Measurements from ENCODE around the gene TEKT1.
"Not testable (repeated sequence)": the region's sequence is repeated elsewhere in the genome, so short reads cannot be mapped to it uniquely, and the experiment has no call there.

Gene TEKT1

DNA sequence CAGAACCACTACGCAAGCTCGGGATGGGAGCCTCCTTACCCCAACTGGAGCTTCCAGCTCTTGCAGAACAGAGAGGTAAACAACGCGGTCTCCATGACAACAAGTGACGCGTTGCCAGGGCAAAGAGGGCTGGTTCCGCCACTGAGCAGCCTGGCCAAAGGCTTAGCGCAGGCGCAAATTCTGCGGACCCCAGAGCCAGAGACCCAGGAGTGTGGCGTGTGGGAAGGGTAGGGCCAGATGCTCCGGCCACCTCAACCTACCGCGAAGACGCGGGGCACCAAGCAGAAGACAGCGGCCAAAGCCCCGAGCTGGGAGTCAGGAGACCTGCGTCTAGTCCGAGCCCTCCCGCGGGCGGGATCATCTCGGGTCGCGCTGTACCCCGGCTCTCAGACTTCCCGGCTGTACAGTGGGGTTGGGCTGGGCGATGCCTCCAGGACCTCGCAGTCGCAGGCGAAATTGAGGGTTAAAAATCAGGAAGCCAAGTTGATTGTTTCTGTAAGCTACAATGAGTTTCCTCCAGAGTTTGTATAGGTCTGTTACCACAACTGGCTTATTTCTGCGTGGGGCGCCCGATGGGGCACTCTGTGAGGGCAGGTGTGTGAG, at the start of gene TEKT1:
TSS of gene TEKT1 (minus strand) at position 69 of the 603 bp plus-strand sequence. CDS start 1,353 bp downstream, outside the sequence.
- DNase-seq (ENCODE audit: insufficient read length, low spot score) (no peak), FAIRE-seq (no peak)

DNA sequence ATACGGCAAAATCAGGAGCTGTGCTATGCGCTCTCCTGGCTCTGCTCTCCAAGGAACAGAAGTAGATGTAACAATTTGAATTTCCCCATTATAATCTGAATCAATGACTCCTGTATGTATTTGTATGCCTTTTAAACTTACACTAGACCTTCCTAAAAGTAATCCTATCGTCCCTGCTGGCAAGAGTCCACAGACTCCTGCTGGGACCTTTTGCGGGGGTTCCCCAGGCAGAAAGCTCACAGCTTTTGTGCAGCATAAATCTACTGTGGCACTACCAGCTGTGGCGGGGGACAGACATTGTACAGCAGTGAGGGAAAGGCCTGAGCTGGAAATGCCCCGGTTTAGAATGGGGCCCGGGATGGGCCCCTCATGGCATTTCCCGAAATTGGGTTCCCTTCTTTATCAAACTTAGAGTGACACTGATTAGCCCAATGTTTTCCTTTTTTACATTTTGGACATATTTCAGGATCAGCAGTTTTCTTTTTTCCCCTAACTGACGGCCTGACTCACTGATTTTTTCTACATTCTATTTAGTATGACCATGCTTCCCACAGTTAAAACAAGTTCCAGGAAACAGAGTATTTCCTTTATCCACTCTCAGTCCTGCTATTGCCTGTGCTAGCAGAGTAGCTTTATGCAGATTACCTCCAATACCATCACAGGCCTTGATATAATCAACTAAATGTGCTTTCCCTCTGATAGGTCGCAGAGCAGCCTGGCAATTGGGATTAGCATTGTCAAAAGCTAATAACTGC, 47.9 kb upstream of the TEKT1 start:
- not testable (repeated sequence) for FAIRE-seq; DNase-seq (ENCODE audit: insufficient read length, low spot score)

DNA sequence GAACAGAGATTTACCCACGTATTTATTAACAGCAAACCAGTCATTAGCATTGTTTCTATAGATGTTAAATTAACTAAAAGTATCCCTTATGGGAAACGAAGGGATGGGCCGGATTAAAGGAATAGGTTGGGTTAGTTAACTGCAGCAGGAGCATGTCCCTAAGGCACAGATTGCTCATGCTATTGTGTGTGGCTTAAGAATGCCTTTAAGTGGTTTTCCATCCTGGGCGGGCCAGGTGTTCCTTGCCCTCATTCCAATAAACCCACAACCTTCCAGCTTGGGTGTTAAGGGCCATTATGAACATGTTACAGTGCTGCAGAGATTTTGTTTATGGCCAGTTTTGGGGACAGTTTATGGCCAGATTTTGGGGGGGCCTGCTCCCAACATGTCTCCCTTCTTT, 43.7 kb upstream of the TEKT1 start:
- not testable (repeated sequence) for DNase-seq (ENCODE audit: insufficient read length, low spot score); FAIRE-seq

DNA sequence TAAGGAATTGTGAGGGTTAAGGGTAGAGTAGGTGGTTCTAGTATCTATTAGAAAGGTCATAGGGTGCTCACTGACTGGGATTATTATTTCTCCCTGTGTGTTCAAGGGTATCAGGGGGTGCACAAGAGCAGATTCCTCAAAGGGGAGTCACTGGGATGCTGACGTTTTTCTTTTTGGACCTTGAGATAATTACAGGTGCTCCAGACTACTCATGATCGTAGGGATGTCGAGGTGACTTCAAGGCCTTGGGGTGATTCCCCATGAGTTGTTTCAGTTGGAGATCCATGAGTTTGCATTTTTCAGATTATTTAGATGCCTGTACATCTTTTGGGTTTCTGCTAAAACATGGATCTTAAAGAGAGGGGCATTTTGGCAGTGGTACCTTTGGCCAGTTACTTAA, 41.4 kb upstream of the TEKT1 start:
- no peak for DNase-seq (ENCODE audit: insufficient read length, low spot score)
- FAIRE-seq: no peak

DNA sequence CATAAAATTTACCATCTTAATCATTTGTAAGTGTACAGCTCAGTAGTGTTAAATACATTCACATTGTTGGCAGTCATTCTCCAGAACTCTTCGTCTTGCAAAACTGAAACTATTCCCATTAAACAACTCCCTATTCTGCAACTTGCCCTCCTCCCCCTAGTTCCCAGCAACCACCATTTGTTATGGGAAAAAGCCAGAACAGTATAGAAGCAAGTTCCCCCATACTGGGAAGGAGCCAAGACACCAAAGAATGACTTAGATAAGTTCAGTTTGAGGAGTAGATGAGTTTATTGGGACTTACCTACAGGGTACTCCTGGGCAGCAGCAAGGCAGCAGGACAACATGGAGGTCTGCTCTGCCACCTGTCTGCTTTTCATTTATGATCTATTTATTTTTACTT, 39.3 kb upstream of the TEKT1 start:
- FAIRE-seq: no peak
- DNase-seq (ENCODE audit: insufficient read length, low spot score): no peak

DNA sequence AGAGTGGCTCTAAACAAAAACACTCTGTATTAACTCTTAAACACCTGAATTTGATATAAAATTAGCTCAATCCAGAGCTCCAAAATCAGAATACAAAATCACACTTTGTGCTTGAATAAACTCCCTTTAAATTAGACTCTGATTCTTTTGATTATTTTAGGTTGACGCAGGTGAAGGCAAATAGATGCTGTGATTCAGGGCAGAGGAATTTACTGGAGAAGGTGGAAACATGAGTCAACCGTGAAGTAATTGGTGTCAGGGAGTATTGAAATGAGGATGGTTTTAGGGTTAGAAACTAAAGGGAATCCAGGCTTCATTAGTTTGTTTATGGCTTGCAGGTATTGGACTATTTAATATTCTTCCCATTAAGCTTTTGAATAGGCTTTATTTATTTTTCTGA, 37.1 kb upstream of the TEKT1 start:
- no peak for FAIRE-seq
- DNase-seq (ENCODE audit: insufficient read length, low spot score): no peak

DNA sequence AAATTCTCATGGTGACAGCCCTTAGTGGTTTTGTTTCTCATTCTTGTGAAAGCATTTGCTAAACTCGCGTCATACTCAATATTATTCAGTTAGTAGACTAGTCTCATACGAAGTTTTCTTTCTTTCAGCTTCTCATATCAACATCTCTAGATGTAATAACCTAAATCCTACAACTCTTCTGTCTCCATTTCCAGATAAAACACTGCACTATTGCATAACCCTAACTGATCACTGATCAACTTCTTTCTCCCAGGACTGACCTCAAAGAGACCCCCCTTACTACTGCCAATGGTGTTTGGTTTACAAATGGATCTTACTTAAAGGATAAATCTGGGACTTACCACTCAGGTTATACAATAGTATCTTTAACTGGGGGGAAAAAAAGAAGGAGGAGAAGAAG, 36.3 kb upstream of the TEKT1 start:
- no peak for DNase-seq (ENCODE audit: insufficient read length, low spot score)
- FAIRE-seq: no peak

DNA sequence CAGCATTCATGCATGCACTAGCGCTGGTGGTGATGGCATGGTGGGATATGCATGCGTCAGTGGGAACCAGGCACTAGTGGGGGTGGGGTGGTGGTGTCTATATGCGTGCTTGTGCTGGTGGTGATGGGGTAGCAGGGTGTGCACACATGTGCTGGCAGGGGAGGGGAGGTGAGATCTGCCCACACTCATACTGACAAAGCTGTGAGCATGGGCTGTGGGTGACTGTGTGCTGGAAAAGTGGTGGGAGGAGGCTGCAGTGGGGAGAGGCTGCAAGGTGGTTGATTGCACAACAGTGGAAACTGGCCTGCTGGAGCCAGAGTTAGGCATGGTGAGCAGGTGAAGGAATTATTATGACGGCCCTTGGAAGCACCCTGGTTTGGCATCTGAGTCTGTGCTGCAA, 31.3 kb upstream of the TEKT1 start:
- FAIRE-seq: peak; percentile 64

DNA sequence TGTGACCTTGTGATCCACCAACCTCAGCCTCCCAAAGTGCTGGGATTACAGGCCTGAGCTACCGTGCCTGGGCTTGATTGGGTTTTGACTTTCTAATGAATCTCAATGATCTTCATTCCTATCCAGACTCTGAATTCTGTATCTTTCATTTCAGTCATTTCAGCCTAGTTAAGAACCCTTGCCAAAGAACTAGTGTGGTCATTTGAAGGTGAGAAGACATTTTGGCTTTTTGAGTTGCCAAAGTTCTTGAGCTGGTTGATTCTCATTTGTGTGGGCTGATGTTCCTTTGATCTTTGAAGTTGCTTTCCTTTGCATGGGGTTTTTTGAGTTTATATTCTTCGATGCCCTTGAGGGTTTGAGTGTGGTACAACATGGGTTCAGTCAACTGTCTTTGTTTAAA, 30.6 kb upstream of the TEKT1 start:
- FAIRE-seq (no peak), DNase-seq (ENCODE audit: insufficient read length, low spot score) (no peak)

More for the DNA sequence above, 31.3 kb upstream of the TEKT1 start:
- DNase-seq (ENCODE audit: insufficient read length, low spot score): no peak

DNA sequence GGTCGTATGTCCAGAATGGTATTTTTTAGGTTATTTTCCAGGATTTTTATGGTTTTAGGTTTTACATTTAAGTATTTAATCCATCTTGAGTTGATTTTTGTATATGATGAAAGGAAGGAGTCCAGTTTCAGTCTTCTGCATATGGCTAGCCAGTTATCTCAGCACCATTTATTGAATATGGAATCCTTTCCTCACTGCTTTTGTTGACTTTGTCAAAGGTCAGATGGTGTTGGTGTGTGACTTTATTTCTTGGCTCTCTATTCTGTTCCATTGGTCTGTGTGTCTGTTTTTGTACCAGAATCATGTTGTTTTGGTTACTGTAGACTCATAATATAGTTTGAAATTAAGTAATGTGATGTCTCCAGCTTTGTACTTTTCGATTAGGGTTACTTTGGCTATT, 26.4 kb upstream of the TEKT1 start:
- DNase-seq (ENCODE audit: insufficient read length, low spot score) (no peak), FAIRE-seq (no peak)

DNA sequence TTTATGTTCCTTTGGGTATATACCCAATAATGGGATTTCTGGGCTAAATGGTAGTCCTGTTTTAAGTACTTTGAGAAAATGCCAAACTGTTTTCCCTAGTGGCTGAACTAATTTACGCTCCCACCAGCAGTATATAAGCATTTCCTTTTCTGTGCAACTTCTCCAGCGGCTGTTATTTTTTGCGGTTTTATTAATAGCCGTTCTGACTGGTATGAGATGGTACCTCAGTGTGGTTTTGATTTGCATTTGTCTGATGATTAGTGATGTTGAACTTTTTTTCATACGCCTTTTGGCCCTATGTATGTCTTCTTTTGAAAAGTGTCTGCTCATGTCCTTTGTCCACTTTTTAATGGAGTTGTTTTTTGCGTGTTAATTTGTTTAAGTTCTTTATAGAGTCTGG, 25.8 kb upstream of the TEKT1 start:
- DNase-seq (ENCODE audit: insufficient read length, low spot score) (no peak), FAIRE-seq (no peak)

DNA sequence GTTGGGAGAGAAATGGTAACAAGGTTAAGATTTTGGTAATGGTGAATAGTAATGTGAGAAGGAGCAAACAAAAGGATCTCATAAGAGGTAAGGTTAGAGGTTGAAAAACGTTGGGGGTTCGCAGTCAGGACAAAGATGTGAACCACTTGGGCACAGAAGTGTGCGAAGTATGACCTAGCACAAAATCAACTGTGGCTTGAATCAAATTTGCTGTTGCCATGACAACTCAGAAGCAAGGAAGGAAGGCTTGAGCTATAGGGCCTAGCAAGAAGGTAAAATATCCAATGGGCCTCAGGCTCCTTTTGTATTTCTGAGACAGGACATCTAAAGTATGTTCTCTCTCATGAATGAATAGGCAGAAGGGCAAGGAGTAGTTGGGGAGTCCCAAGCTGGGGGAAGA, 24.5 kb upstream of the TEKT1 start:
- no peak for DNase-seq (ENCODE audit: insufficient read length, low spot score)
- no peak for FAIRE-seq

DNA sequence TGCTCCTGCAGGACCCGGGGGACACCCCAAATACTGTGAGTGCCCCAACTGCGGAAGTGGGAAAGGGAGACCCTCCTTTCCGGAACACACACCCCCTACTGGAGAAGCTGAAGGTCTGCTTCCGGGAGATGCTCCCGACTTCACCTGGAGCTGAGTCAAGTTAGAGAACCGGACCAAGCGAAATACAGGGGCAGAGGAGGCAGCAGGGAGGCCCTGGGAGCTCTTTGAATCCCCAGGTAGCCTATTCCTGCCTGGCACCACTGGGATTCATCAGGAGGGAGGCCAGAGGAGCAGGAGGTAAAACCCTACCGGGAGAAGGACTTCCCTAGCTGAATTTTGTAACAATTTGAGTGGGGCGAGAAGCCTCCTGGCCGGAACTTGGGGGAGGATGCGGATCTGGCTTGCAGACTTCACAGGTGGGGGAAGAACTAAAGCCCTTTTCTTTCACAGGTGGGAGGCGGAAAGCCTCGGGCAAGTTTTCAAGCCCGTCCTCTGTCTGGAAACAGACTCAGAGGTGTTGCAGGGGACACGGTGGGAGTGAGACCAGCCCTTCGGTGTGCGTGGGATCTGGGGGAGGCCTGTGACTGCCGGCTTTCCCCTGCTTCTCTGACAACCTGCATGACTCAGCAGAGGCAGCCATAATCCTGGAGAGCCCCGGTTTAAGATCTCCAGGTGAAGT, 22.4 kb upstream of the TEKT1 start:
- no peak for FAIRE-seq
- DNase-seq (ENCODE audit: insufficient read length, low spot score): no peak

DNA sequence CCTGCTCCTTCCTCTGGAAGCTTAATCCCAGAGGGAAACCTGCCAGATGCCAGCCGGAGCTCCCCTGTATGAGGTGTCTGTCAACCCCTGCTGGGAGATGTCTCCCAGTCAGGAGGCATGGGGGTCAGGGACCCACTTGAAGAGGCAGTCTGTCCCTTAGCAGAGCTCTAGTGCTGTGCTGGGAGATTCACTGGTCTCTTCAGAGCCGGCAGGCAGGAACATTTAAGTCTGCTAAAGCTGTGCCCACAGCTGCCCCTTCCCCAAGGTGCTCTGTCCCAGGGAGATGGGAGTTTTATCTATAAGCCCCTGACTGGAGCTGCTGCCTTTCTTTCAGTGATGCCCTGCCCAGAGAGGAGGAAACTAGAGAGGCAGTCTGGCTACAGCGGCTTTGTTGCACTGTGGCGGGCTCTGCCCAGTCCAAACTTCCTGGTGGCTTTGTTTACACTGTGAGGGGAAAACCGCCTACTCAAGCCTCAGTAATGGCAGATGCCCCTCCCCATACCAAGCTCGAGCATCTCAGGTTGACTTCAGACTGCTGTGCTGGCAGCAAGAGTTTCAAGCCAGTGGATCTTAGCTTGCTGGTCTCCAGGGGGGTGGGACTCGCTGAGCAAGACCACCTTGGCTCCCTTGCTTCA, 17.1 kb upstream of the TEKT1 start:
- DNase-seq (ENCODE audit: insufficient read length, low spot score); FAIRE-seq: not testable (repeated sequence)

DNA sequence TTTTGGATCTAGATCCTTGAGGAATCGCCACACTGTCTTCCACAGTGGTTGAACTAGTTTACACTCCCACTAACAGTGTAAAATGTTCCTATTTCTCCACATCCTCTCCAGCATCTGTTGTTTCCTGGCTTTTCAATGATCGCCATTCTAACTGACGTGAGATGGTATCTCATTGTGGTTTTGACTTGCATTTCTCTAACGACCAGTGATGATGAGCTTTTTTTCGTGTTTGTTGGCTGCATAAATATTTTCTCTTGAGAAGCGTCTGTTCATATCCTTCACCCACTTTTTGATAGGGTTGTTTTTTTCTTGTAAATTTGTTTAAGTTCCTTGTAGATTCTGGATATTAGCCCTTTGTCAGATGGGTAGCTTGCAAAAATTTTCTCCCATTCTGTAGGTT, 14.6 kb upstream of the TEKT1 start:
- not testable (repeated sequence) for FAIRE-seq; DNase-seq (ENCODE audit: insufficient read length, low spot score)

DNA sequence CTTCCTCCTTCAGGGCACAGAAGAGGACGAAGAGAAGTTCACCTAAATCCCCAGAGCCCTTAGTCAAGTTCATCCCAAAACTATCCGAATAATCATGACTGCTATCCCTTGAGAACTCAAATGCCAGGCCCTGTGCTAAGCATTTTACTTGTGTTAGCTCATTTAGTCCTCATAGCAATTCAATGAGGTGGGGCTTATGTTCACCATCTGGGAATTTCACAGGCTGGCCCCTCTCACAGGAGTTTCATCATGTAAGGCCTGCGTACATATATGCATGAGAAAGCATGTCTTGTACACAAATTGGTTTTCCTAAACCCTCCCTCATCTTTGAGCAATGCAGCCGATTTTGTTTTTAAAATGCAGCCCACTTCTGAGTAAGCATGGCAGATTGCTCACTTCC, 12.9 kb upstream of the TEKT1 start:
- not testable (repeated sequence) for DNase-seq (ENCODE audit: insufficient read length, low spot score); FAIRE-seq

DNA sequence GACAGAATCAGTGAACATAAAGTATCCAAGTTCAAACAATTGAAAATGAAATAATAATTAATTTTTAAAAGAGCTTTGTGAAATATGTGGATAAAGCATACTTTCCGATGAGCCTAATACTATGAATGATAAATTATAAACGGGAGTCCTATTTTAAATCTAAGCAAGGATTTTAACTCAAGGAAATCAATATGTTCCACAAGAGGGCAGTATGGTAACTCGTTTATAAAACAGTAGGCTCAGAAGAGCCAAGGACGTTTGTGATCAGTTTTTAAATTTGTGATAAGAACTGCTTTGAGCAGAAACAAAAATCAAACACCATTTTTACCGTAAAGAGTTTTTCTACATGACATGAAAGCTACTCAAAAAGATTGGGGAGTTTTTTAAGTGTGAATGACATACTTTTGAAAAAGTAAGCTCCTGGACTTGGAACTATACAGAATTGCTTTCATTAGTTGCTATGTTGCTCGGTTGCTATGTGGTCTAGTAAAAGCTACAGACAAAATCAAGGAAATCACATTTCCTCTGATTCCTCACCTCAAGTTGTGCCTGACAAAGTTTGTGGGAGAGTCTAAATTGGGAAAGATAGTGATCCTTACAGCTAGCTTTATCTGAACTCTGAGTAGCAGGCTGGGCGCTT, 11.8 kb upstream of the TEKT1 start:
- DNase-seq (ENCODE audit: insufficient read length, low spot score): peak; percentile 45
- no peak for FAIRE-seq

DNA sequence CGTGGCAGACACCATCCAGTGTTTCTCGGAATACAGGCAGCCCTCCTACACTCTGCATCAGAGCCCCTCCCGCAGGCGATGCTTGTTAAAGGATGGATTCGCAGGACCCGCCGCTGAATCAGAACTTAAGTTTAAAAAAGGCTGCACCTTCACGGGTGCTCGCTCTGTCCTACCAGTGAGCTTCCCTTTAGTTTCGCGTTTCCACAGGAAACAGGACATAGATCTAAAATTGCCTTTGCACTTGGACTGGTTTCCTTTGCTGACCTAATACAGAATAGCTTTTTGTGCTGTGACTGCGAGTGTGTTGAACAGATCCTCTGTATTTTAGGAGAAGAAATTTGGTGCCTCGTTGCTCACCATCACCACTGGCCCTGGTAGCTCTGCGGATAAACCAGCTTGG, 10.2 kb upstream of the TEKT1 start:
- not testable (repeated sequence) for DNase-seq (ENCODE audit: insufficient read length, low spot score)
- peak; percentile 75 for FAIRE-seq

DNA sequence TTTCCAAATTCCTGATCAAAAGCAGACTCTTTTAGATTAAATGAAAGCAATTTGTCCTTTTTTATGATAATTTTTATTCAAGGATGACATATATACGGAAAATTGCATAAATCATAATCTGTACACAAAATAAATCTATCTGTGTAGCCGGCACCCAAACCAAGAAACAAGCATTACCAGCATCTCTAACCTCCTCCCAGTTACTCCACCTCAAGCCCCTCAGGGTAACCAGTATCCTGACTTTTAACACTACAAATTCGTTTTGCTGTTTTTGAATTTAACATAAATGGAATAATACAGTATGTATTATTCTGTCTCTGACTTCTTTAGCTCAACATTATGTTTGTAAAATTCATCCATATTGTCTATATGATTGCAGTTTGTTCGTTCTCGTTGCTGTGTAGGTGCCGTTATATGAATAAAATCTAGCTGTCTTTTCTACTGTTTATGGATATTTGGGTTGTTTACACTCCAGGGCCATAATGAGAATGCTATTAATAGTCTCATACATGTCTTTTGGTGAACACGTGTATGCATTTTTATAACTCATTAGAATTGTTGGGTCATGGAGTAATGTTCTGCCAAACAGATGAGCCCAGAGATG, 1.0 kb downstream of the TEKT1 start:
- FAIRE-seq (no peak), DNase-seq (ENCODE audit: insufficient read length, low spot score) (no peak)

DNA sequence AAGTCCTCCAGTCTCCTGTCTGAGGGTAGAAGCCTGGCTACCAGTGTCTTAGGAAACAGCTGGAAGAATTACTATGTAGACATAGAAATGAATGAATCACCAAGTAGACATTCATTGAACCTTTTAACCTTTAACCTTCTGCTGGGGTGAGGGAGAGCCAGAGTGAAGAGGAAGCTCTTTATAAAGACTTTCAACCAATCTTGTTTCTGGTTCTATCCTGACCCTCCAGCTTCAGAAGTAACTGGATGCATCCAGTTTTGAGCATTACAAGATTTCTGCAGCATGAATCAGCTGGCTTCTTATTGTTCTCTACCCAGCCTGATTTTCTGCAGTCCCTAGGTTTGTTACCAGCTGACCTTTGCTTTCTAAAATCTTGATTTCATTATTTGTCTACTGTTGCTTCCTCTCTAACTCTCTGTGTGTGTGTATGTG, 8.5 kb downstream of the TEKT1 start:
- FAIRE-seq: no peak

More for the DNA sequence above, 8.5 kb downstream of the TEKT1 start:
- DNase-seq (ENCODE audit: insufficient read length, low spot score): no peak

All from HTR-8/SVneo (cell line).